Adrenal gland (tissue), 12 donors: ENCODE measurements around the gene NAGPA. TPM values are rescaled to one million over a fixed set of nuclear protein-coding genes. Genes with fewer than 3 reads are reported as not detected.

Source experiments
- DNase-seq, 7 donors: peaks; one replicate each; pipeline ENCODE4 v3.0.0-alpha.2; 2019 to 2020
- H3K27ac ChIP-seq, 5 donors: fragments of 200-600 bp; sonication (generic) in 4 of 5; 1 replicate in 3 of 5; 2 replicates in 2 of 5; pipeline versions ENCODE4 v1.5.1 to v1.8.0; 2016 to 2020; ENCODE audit warnings: mild to moderate bottlenecking in 1 of 5
- H3K27me3 ChIP-seq: fragments of 200-600 bp; 2 replicates; pipeline ENCODE4 v1.8.0; 2021
- H3K36me3 ChIP-seq, 2 donors: fragments of 200-600 bp; replicated peaks in 1 of 2; 1 replicate in 1 of 2; 2 replicates in 1 of 2; pipeline versions ENCODE4 v1.5.1 to v1.8.0; 2018 to 2022
- H3K4me1 ChIP-seq, 2 donors: fragments of 200-600 bp; replicated peaks in 1 of 2; 1 replicate in 1 of 2; 2 replicates in 1 of 2; pipeline versions ENCODE4 v1.5.1 to v1.8.0; 2018 to 2021
- H3K4me3 ChIP-seq, 4 donors: fragments of 200-600 bp; sonication (generic) in 3 of 4; one replicate each; pipeline ENCODE4 v1.5.1; 2016 to 2018
- H3K9me3 ChIP-seq, 3 donors: fragments of 200-600 bp; sonication (generic) in 1 of 3; replicated peaks in 1 of 3; 1 replicate in 2 of 3; 2 replicates in 1 of 3; pipeline versions ENCODE4 v1.5.1 to v1.8.0; 2016 to 2021
- POLR2A ChIP-seq, 2 donors: fragments of 450-650 bp; IDR thresholded peaks; one replicate each; pipeline ENCODE4 v1.6.1; 2017; ENCODE audit warnings: antibody characterized with exemption in 2 of 2, mild to moderate bottlenecking in 2 of 2, moderate library complexity in 1 of 2
- WGBS, 4 donors: extraction: QIAGEN DNeasy Blood & Tissue Kit in 2 of 4; methylation state at CpG; one replicate each; pipeline versions ENCODE4 v1.1.5 to v1.1.7; 2013 to 2017; 5-methylcytosine and 5-hydroxymethylcytosine counted together
- intact Hi-C, 2 donors: fragments of 100-400 bp; cut with DNase I; formaldehyde crosslinking; loops; one replicate each; pipeline versions ENCODE4 v1.14.1 to v1.15.0; 2022 to 2023
- polyA plus RNA-seq, 3 donors: library from polyadenylated mRNA; stranded (reverse); fragments of 200-250 nt in 2 of 3; fragments of 350-450 nt in 1 of 3; fragmentation: Illumina TruSeq in 1 of 3; extraction: RNeasy Lipid Tissue Mini Kit (QIAGEN cat#74804) in 1 of 3; gene quantifications; one replicate each; pipeline ENCODE4 v1.2.3, GENCODE V29; 2013 to 2014
- total RNA-seq, 9 donors: library from RNA; depleted of rRNA in 4 of 9; stranded (reverse); fragments of >200 nt in 4 of 9; fragments of 120-200 nt in 1 of 9; fragmentation: NEBNext Ultra II Directional in 1 of 9; extraction: Animal tissue kit (Norgen Biotek cat#: 25700) in 1 of 9; gene quantifications; one replicate each; pipeline versions ENCODE4 v1.1.0 to v1.2.4, GENCODE V29; 2013 to 2023
- TF ChIP-seq, protein P1 (sequence below), 6 experiments: fragments of 450-650 bp in 4 of 6; fragments of 200-600 bp in 2 of 6; sonication (generic) in 1 of 6; IDR thresholded peaks; 1 replicate in 5 of 6; 2 replicates in 1 of 6; pipeline versions ENCODE4 v1.5.1 to v1.8.0; 2016 to 2021; ENCODE audit warnings: antibody characterized with exemption in 6 of 6, mild to moderate bottlenecking in 2 of 6, moderate library complexity in 1 of 6
- donor health status: healthy with polysubstance abuse.
- donor health status: Bipolar disorder and iron deficiency.
- donor health status: DM: yes; HTN: yes; CAD: no.
- donor health status: DM: no; HTN: no; CAD: no.
- donor health status: DM: no; HTN: no; CAD: no.
- donor health status: DM: yes; HTN: yes; CAD: no.

Gene NAGPA
- total and polyA plus RNA-seq, 12 donors: 4.5 to 47.8 (median 19.4) TPM

DNA sequence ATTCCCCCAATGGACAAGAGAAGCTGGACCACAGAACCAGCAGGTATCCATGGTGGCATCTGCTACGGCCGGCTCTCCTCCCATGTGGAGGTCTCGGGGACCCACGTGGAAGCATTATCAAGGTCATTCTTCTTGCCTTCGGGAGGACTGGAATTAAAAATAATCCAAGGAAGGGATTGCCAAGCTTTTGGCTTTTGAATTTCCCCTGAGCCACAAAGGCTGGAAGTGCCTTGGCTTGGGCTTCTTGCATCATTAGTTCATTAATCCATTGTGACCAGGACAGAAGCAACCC is 16.1 kb downstream of the NAGPA start:
- 51 to 73% (median 67%) methylated on average over 5 of the region's 5 CpGs for WGBS, 4 donors
- Histone ChIP-seq H3K4me1 (no peaks in the 10 kb centered on the region), H3K27ac (no peak overlapping the region), H3K9me3 (no peaks in the 10 kb centered on the region), H3K4me3 (no peak overlapping the region), H3K36me3 (no peaks in the 10 kb centered on the region), H3K27me3 (no peaks in the 10 kb centered on the region)
- intact Hi-C loops: no loop called here
- no peak for TF ChIP-seq POLR2A (IDR thresholded peaks at IDR 0.05)
- TF ChIP-seq, protein P1, sequence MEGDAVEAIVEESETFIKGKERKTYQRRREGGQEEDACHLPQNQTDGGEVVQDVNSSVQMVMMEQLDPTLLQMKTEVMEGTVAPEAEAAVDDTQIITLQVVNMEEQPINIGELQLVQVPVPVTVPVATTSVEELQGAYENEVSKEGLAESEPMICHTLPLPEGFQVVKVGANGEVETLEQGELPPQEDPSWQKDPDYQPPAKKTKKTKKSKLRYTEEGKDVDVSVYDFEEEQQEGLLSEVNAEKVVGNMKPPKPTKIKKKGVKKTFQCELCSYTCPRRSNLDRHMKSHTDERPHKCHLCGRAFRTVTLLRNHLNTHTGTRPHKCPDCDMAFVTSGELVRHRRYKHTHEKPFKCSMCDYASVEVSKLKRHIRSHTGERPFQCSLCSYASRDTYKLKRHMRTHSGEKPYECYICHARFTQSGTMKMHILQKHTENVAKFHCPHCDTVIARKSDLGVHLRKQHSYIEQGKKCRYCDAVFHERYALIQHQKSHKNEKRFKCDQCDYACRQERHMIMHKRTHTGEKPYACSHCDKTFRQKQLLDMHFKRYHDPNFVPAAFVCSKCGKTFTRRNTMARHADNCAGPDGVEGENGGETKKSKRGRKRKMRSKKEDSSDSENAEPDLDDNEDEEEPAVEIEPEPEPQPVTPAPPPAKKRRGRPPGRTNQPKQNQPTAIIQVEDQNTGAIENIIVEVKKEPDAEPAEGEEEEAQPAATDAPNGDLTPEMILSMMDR (IDR thresholded peaks at IDR 0.05): no peak
- DNase-seq: no peak

DNA sequence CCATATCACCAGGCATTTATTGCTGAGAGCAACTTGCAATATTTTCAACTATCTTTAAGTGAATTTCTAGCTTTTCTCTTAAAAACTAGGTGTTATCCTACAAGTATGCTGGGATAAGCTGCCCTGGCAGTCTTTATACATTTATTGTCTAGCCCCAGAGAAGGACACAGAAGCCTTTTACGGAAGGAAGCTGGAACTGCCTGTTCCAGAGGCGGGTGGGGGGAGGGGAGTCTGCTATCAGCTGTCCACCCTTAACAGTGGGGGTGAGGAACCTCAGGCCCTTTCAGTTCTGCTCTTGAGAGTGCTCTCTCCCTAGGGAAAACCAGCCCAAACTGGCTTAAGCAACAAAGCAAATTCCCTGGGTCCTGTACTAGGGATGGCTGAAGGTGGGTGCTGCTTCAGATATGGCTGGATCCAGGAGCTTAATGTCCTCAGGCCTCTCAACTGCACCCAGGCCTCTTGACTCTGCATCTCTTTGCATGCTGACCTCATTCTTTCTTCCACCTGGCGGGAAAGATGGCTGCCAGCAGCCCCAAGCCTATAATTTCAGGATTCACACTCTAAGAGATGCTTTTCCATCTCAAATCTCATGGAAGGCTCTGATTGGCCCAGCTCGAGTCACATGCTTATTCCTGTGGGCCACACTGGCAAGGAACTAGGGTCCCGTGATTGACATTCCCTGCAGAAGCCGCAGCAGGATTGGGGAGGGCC is 16.6 kb downstream of the NAGPA start:
- H3K4me1 ChIP-seq: no peaks in the 10 kb centered on the region
- H3K9me3 ChIP-seq: no peaks in the 10 kb centered on the region
- 56 to 77% (median 72%) methylated on average over 4 to 6 of the region's 6 CpGs for WGBS, 4 donors
- no peak overlapping the region for H3K27ac ChIP-seq
- H3K4me3 ChIP-seq: no peak overlapping the region
- no peaks in the 10 kb centered on the region for H3K36me3 ChIP-seq
- intact Hi-C loops: no loop called here
- no peaks in the 10 kb centered on the region for H3K27me3 ChIP-seq
- no peak for DNase-seq
- TF ChIP-seq, protein P1 (IDR thresholded peaks at IDR 0.05): no peak
- no peak for TF ChIP-seq POLR2A (IDR thresholded peaks at IDR 0.05)

DNA sequence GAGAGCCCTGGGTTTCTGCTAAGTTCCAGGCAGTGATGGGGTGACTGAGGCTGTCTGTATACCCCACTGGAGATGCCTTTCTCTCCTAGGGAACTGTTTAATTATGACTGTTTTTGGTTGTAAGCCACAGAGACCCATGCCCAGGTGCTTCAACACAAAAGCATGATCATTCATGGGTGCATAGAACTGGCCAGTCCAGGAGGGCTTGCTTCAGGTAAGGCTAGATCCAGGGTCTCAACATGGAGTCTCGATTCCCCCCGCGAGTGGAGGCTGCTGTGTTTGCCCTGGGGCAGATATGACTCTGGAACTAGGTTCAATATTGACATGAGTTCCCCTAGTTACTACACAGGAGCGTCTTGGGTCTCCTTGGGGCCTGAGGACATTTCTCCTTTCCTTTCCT is 17.8 kb downstream of the NAGPA start:
- Histone ChIP-seq H3K4me1 (no peaks in the 10 kb centered on the region), H3K9me3 (no peaks in the 10 kb centered on the region), H3K27me3 (no peaks in the 10 kb centered on the region), H3K36me3 (no peaks in the 10 kb centered on the region), H3K27ac (no peak overlapping the region), H3K4me3 (no peak overlapping the region)
- intact Hi-C loops: no loop called here
- TF ChIP-seq, protein P1 (IDR thresholded peaks at IDR 0.05): no peak
- no peak for TF ChIP-seq POLR2A (IDR thresholded peaks at IDR 0.05)
- WGBS, 4 donors: 83 to 100% (median 90%) methylated on average over 2 to 4 of the region's 4 CpGs
- no peak for DNase-seq

DNA sequence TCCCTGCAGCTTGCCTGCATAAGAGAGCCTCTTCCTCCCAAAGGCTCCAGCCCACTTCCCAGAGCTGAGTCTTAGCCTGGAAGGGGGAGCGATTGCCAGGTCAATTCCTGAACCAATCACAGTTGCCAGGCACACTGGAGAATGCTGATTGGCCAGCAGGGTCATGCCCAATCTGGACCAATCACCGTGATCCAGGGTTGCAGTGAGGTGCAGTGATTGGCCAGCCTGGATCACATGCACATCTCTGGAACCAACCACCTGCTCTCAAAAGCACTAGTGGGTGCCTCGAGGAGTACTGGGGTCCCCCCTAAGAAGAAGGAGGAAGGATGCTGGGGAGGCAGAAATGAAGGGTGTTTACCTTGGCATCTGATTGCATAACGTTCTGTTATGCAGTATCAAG is 18.4 kb downstream of the NAGPA start:
- Histone ChIP-seq H3K4me1 (no peaks in the 10 kb centered on the region), H3K27ac (no peak overlapping the region), H3K36me3 (no peaks in the 10 kb centered on the region), H3K27me3 (no peaks in the 10 kb centered on the region), H3K9me3 (no peaks in the 10 kb centered on the region), H3K4me3 (no peak overlapping the region)
- TF ChIP-seq, protein P1 (IDR thresholded peaks at IDR 0.05): no peak
- TF ChIP-seq POLR2A (IDR thresholded peaks at IDR 0.05): no peak
- intact Hi-C loops: no loop called here
- WGBS, 4 donors: 62 to 70% (median 64%) methylated on average over 3 to 4 of the region's 4 CpGs
- no peak for DNase-seq
